Progenitor cell of endocrine pancreas (in vitro differentiated cells): ENCODE results near the gene TRPM2. TPM values are rescaled to one million over a fixed set of nuclear protein-coding genes. Genes with fewer than 3 reads are reported as not detected.

Experiments used
- DNase-seq: peaks from one replicate; pipeline ENCODE4 v3.0.0; 2021; ENCODE audit warnings: low spot score; ENCODE audit not compliant: unreplicated experiment
- H3K27ac Mint-ChIP-seq: 2 replicates; pipeline ENCODE4 v1.8.0; 2021; ENCODE audit warnings: mild to moderate bottlenecking, moderate library complexity, mixed read lengths
- H3K27me3 Mint-ChIP-seq: 2 replicates; pipeline ENCODE4 v1.8.0; 2021; ENCODE audit warnings: mixed read lengths
- H3K36me3 Mint-ChIP-seq: 2 replicates; pipeline ENCODE4 v1.8.0; 2022; ENCODE audit warnings: mixed read lengths; ENCODE audit not compliant: insufficient read depth
- H3K4me1 Mint-ChIP-seq: 2 replicates; pipeline ENCODE4 v1.8.0; 2021; ENCODE audit warnings: low read depth, mixed read lengths
- H3K4me3 Mint-ChIP-seq: 2 replicates; pipeline ENCODE4 v1.8.0; 2021; ENCODE audit warnings: low read depth, mild to moderate bottlenecking, moderate library complexity, mixed read lengths
- H3K9me3 Mint-ChIP-seq: 2 replicates; pipeline ENCODE4 v1.8.0; 2021; ENCODE audit warnings: low read depth, mixed read lengths
- total RNA-seq: library from RNA; stranded (reverse); gene quantifications from 2 replicates; pipeline ENCODE4 v1.2.1, GENCODE V29; 2021
- TF ChIP-seq, protein P1 (sequence below): fragments of 200-600 bp; sonication (generic); IDR thresholded peaks from one replicate; pipeline ENCODE4 v1.5.0; 2021; ENCODE audit warnings: antibody characterized with exemption, mild to moderate bottlenecking; ENCODE audit not compliant: unreplicated experiment

The TRPM2 gene
- total RNA-seq, 1 donor from 2014 or later = 0.17 TPM

DNA sequence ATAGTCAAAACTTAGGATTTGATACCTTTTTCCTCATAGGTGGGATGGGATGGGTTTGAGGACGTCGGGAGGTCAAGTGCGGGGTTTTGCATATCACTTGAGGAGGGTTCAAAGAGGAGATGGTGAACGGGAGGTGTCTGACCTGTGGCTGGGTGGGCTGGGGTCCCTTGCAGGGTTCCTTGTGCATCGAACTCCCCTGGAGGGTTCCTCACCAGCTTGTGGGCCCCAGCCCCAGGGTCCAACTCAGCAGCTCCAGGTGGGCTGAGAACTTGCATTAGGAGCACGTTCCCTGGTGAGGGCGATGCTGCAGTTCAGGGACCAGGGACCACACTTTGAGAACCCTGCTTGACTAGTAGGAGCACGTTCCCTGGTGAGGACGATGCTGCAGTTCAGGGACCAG, 23.2 kb downstream of the TRPM2 start:
- TF ChIP-seq, protein P1, sequence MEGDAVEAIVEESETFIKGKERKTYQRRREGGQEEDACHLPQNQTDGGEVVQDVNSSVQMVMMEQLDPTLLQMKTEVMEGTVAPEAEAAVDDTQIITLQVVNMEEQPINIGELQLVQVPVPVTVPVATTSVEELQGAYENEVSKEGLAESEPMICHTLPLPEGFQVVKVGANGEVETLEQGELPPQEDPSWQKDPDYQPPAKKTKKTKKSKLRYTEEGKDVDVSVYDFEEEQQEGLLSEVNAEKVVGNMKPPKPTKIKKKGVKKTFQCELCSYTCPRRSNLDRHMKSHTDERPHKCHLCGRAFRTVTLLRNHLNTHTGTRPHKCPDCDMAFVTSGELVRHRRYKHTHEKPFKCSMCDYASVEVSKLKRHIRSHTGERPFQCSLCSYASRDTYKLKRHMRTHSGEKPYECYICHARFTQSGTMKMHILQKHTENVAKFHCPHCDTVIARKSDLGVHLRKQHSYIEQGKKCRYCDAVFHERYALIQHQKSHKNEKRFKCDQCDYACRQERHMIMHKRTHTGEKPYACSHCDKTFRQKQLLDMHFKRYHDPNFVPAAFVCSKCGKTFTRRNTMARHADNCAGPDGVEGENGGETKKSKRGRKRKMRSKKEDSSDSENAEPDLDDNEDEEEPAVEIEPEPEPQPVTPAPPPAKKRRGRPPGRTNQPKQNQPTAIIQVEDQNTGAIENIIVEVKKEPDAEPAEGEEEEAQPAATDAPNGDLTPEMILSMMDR = no peak
- Mint-ChIP-seq H3K36me3 (no peaks in the 10 kb centered on the region), H3K27ac (no peak overlapping the region), H3K4me1 (no peaks in the 10 kb centered on the region), H3K9me3 (no peaks in the 10 kb centered on the region), H3K27me3 (peaks cover 29% of the 10 kb centered on the region), H3K4me3 (no peak overlapping the region)
- DNase-seq = no peak

DNA sequence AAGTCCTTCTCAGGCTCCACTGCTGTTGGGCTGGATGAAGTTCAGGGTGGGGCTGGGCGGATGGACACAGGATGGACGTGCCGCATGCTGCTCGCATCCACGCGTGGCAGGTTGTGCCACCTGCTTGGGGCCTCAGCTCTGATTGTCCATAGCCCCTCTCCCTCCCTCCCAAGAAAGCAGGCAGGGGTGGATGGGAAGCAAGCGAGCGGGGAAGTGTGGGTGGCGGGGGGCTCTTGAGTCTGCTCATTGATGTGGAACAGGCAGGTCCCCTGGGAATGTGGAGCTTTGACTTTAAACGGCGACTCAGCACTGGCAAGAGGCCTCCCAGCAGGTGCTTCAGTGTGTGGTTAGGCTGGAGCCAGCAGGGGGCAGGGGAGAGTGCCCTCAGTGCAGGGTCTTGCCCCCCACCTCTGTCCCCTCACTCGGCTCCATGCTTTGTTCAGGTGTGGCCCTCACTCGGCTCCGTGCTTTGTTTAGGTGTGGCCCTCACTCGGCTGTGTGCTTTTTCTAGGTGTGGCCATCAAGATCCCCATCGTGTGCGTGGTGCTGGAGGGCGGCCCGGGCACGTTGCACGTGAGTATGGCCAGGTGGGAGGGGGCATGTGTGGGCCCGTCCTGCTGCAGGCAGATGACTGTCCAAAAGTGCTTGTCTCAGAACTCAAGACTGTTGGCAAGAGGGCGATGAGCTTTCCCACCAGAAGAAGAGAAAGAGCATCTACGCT, 23.9 kb downstream of the TRPM2 start:
- Mint-ChIP-seq H3K4me3 (no peak overlapping the region), H3K9me3 (peaks cover 4% of the 10 kb centered on the region), H3K4me1 (no peaks in the 10 kb centered on the region), H3K27me3 (peaks cover 30% of the 10 kb centered on the region), H3K27ac (no peak overlapping the region), H3K36me3 (no peaks in the 10 kb centered on the region)
- TF ChIP-seq, protein P1 = peak; percentile 44
- no peak for DNase-seq

DNA sequence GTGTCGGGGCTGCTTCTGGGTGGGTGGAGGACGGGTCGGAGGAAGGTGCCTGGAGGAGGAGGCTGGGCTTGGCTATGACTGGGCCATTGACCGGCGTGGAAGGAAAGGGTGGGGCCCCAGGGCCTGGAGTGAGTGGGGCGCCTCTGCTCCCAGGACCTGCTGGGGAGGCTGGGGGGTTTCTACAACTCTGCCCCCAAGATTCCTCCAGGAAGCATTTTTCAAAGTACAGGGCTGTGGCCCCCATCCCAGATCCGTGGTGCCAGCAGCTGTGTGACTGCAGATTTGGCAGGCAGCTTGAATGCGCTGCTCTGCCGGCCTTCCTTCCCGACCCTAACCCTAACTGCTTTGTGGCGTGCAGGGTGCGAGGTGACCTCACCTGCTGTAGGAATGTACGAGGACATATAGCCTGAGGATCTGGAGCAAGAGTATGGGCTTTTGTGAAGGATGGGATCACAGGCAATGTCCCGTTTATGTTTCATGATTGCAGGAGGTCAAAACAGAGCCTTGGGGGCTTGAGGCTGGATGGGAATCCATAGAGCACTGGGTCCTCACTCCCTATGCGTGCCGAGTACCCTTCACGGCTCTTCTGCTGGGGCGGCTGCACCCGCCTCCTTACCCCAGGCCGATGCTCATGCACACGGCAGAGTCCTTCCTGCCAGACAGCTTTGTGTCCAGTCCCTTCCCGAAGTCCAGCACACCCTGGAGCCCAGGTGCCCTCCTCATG, 24.7 kb downstream of the TRPM2 start:
- DNase-seq = no peak
- Mint-ChIP-seq H3K9me3 (peaks cover 4% of the 10 kb centered on the region), H3K4me3 (no peak overlapping the region), H3K27ac (no peak overlapping the region), H3K27me3 (peaks cover 30% of the 10 kb centered on the region), H3K4me1 (no peaks in the 10 kb centered on the region), H3K36me3 (no peaks in the 10 kb centered on the region)
- TF ChIP-seq, protein P1 = no peak

DNA sequence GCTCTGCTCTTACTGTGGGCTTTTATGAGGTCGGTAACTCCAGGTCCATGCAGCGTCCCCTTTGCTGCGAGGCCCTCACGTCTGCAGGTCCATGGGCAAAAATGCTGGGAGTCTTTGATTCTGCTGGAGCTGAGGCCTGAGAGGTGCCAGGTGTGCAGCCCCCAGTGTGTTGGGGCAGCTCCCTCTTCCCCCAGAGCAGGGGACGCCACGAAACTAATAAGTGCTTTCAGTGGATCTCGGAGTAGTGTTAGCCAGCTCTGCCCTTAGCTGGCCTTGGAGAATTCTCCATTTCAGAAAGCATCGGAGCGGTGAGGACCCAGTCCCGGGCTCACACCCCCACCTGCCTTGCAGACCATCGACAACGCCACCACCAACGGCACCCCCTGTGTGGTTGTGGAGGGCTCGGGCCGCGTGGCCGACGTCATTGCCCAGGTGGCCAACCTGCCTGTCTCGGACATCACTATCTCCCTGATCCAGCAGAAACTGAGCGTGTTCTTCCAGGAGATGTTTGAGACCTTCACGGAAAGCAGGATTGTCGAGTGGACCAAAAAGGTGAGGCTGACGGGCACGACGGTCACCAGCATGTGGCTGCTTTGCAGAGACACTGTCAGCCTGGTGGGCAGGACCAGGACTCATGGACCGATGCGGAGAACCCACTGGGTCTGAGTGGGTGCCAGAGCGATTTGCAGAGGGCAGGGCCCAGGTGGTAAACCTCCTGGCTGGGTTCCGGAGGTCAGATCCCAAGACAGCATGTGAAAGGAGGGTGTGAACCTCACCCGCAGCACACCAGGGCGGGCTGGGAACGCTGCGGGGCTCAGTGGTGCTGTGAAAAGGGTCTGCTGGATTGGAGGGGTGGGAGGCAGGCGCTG, 25.5 kb downstream of the TRPM2 start:
- Mint-ChIP-seq H3K36me3 (no peaks in the 10 kb centered on the region), H3K9me3 (peaks cover 4% of the 10 kb centered on the region), H3K4me3 (no peak overlapping the region), H3K4me1 (no peaks in the 10 kb centered on the region), H3K27me3 (peaks cover 30% of the 10 kb centered on the region), H3K27ac (no peak overlapping the region)
- TF ChIP-seq, protein P1 = no peak
- no peak for DNase-seq

DNA sequence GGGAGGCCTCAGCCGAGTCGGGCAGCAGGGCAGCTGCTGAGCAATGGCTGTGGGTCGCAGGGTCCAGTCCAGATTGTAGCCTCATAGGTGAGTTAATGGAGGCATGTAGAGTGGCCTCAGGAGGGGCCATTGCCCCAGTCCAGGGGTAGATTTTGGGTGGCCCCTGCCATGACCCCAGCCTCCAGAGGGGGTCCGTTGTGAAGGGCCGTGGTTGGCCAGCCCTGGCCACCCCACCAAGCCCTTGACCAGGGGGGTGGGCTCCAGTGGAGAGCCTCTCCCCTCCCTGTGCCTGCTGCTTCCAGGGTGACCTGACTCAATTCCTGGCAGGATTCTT, 26.1 kb downstream of the TRPM2 start:
- no peak overlapping the region for H3K4me3 Mint-ChIP-seq
- peaks cover 30% of the 10 kb centered on the region for H3K27me3 Mint-ChIP-seq
- H3K27ac Mint-ChIP-seq = no peak overlapping the region
- H3K9me3 Mint-ChIP-seq = peaks cover 7% of the 10 kb centered on the region
- H3K36me3 Mint-ChIP-seq = no peaks in the 10 kb centered on the region
- no peak for DNase-seq
- H3K4me1 Mint-ChIP-seq = no peaks in the 10 kb centered on the region
- TF ChIP-seq, protein P1 = no peak
